ENCODE data around the gene TIMM8B. TPM values are rescaled to one million over a fixed set of nuclear protein-coding genes. Genes with fewer than 3 reads are reported as not detected.

Gene TIMM8B
- polyA plus RNA-seq, 2 of the 4 experiments (the other 2 are of a cell fraction) = 84.5 to 85.3 TPM

GRCh38 chr11:112051768-112052167, 34.8 kb downstream of the TIMM8B start:
- Histone ChIP-seq H3K4me1 (no peaks in the 10 kb centered on the region), H3K4me2 (no peak overlapping the region), H3K4me3 (no peak overlapping the region), H3K9me3 (no peaks in the 10 kb centered on the region), H3K27ac (no peak overlapping the region)
- ChIA-PET CTCF (no interaction called here), POLR2A (no interaction called here)
- no peak for DNase-seq (ENCODE audit: low read depth in 1 of 2, low spot score in 1 of 2)
- TF ChIP-seq KDM5A (IDR thresholded peaks at IDR 0.05) (no peak), MAZ (IDR thresholded peaks at IDR 0.05; ENCODE audit: borderline replicate concordance, low read depth, low read length) (no peak), TFCP2L1 (CRISPR knock-in tag; IDR thresholded peaks at IDR 0.05) (no peak), HMGXB4 (CRISPR knock-in tag; IDR thresholded peaks at IDR 0.05; ENCODE audit: borderline replicate concordance) (no peak), RFX5 (IDR thresholded peaks at IDR 0.05) (no peak), RCOR1 (IDR thresholded peaks at IDR 0.05; ENCODE audit: low read depth, low read length) (no peak), NR3C1 (IDR thresholded peaks at IDR 0.05) (no peak), HOXB13 (CRISPR knock-in tag; IDR thresholded peaks at IDR 0.05; ENCODE audit: low read depth) (no peak), ZFP36 (IDR thresholded peaks at IDR 0.05; ENCODE audit: borderline replicate concordance, partially characterized antibody) (no peak), BCL3 (IDR thresholded peaks at IDR 0.05) (no peak), MAX (IDR thresholded peaks at IDR 0.05) (no peak), NFE2L2 (conservative IDR thresholded peaks at IDR 0.05; ENCODE audit: low read length) (no peak), KDM1A (IDR thresholded peaks at IDR 0.05; ENCODE audit: low read depth) (no peak), CHD4 (IDR thresholded peaks at IDR 0.05; ENCODE audit: borderline replicate concordance) (no peak), FOSB (CRISPR knock-in tag; IDR thresholded peaks at IDR 0.05) (no peak), GATA3 (IDR thresholded peaks at IDR 0.05; ENCODE audit: borderline replicate concordance) (no peak), ZC3H11A (IDR thresholded peaks at IDR 0.05) (no peak), POLR2A (IDR thresholded peaks at IDR 0.05; ENCODE audit: low read length) (no peak), RARB (CRISPR knock-in tag; IDR thresholded peaks at IDR 0.05) (no peak)
- FAIRE-seq = no peak
- 96% methylated on average over 3 of the region's 3 CpGs for WGBS (ENCODE audit: missing lambda C conversion rate)
- no peak for ATAC-seq

GRCh38 chr11:112050721-112051120, 35.8 kb downstream of the TIMM8B start:
- CTCF ChIA-PET = no interaction called here

More at GRCh38 chr11:112050721-112051120, 35.8 kb downstream of the TIMM8B start:
- no peak overlapping the region for H3K4me2 ChIP-seq
- FAIRE-seq (no peak), ATAC-seq (no peak), DNase-seq (ENCODE audit: low read depth in 1 of 2, low spot score in 1 of 2) (no peak)
- TF ChIP-seq MAZ (IDR thresholded peaks at IDR 0.05; ENCODE audit: borderline replicate concordance, low read depth, low read length) = no peak
- TF ChIP-seq BHLHE40 (IDR thresholded peaks at IDR 0.05; ENCODE audit: low read depth, low read length) = no peak
- TF ChIP-seq FOSB (CRISPR knock-in tag; IDR thresholded peaks at IDR 0.05) = no peak
- TF ChIP-seq ATOH8 (CRISPR knock-in tag; IDR thresholded peaks at IDR 0.05; ENCODE audit: low read depth) = no peak
- no peak for TF ChIP-seq MAFK (IDR thresholded peaks at IDR 0.05; ENCODE audit: partially characterized antibody)
- TF ChIP-seq USF2 (IDR thresholded peaks at IDR 0.05) = no peak
- no peak for TF ChIP-seq JUNB (IDR thresholded peaks at IDR 0.05)
- no peak for TF ChIP-seq E2F6 (IDR thresholded peaks at IDR 0.05; ENCODE audit: borderline replicate concordance, low read depth)
- no peak for TF ChIP-seq ZNF302 (CRISPR knock-in tag; IDR thresholded peaks at IDR 0.05)
- TF ChIP-seq CEBPB (IDR thresholded peaks at IDR 0.05) = no peak
- TF ChIP-seq HOXA7 (CRISPR knock-in tag; IDR thresholded peaks at IDR 0.05) = no peak
- no peak for TF ChIP-seq TFCP2L1 (CRISPR knock-in tag; IDR thresholded peaks at IDR 0.05)
- TF ChIP-seq HOXB5 (CRISPR knock-in tag; IDR thresholded peaks at IDR 0.05) = no peak
- no peak for TF ChIP-seq FOSL2 (IDR thresholded peaks at IDR 0.05)
- TF ChIP-seq FOSL2 (CRISPR knock-in tag; IDR thresholded peaks at IDR 0.05) = no peak
- TF ChIP-seq HMGXB4 (CRISPR knock-in tag; IDR thresholded peaks at IDR 0.05; ENCODE audit: borderline replicate concordance) = no peak
- TF ChIP-seq ZC3H11A (IDR thresholded peaks at IDR 0.05) = no peak
- H3K9me3 ChIP-seq = no peaks in the 10 kb centered on the region
- H3K4me3 ChIP-seq = no peak overlapping the region
- POLR2A ChIA-PET = no interaction called here
- no peaks in the 10 kb centered on the region for H3K4me1 ChIP-seq
- no peak overlapping the region for H3K27ac ChIP-seq
- 81% methylated on average over 3 of the region's 3 CpGs for WGBS (ENCODE audit: missing lambda C conversion rate)
